ENCODE data around the gene TWIST2. TPM values are rescaled to one million over a fixed set of nuclear protein-coding genes. Genes with fewer than 3 reads are reported as not detected.

TWIST2 gene
- total RNA-seq, 1 experiment from 2014 or later, result not detected

DNA sequence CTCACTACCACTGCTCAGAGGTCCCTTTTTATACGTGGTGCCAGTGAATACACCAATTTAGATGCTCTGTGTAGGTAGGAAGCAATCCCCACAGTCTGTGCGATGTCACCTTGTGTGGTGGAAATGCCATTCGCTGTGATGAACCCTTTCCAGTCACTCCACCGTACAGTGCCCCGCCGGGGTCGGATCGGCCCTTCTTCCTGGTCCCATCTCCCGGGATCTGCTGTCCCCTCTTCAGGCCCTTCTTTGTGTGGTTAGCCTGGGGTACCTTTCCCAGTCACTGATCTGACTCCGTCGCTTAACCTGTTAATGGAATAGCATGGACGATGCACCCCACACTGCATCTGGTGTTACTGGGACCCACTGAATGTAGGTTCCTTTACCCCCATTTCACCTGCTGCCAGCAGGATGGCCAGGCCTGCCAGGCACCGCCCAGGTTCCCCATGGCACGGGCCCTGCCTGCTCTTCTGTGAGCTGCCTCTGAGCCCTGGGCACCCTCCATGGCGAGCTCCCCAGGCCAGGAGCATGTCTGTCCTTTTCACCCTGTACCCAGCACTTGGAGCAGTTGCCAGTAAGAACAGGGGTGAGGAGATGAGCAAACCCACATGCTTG, 18.0 kb downstream of the TWIST2 start:
- in situ Hi-C loops (cut with HindIII; ENCODE audit: low pct_unique_long_range_greater_than_20kb, low sequenced_read_pairs), result no loop called here

GRCh38 chr2:238866656-238867277, 18.9 kb downstream of the TWIST2 start:
- DNase-seq (ENCODE audit: low read depth), result no peak
- in situ Hi-C loops (cut with HindIII; ENCODE audit: low pct_unique_long_range_greater_than_20kb, low sequenced_read_pairs), result no loop called here

More for the DNA sequence above, 18.0 kb downstream of the TWIST2 start:
- DNase-seq (ENCODE audit: low read depth), result no peak

DNA sequence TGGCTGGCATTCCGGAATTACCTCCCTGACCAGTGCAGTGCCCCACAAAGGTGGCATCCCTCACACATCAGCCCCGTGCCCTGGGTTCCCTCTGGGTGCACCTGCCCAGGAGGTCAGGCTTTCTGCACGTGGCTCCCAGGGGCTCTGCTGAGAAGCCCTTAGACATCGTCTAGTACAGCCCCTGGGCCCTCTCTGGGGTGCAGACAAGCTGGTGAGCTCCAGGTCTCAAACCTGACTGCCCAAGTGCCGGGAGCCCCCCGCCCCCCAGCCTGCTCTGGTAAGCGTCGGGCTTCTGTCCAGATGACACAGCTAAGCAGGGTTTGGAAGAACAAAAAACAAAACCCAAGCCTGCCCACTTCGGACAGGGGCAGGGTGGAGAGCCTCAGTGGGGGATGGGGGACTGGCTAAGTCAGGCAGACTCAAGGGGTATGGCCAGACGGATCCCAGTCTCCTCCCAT, 20.2 kb downstream of the TWIST2 start:
- no peak for DNase-seq (ENCODE audit: low read depth)
- in situ Hi-C loops (cut with HindIII; ENCODE audit: low pct_unique_long_range_greater_than_20kb, low sequenced_read_pairs), result no loop called here

GRCh38 chr2:238868616-238869292, 20.9 kb downstream of the TWIST2 start:
- in situ Hi-C loops (cut with HindIII; ENCODE audit: low pct_unique_long_range_greater_than_20kb, low sequenced_read_pairs), result no loop called here
- DNase-seq (ENCODE audit: low read depth), result no peak

- in situ Hi-C loops (cut with HindIII; ENCODE audit: low pct_unique_long_range_greater_than_20kb, low sequenced_read_pairs), result no loop called here
- no peak for DNase-seq (ENCODE audit: low read depth)
Measured at GRCh38 chr2:238869293-238870124, 21.6 kb downstream of the TWIST2 start.

GRCh38 chr2:238870261-238870660, 22.4 kb downstream of the TWIST2 start:
- DNase-seq (ENCODE audit: low read depth), result no peak
- in situ Hi-C loops (cut with HindIII; ENCODE audit: low pct_unique_long_range_greater_than_20kb, low sequenced_read_pairs), result no loop called here

DNA sequence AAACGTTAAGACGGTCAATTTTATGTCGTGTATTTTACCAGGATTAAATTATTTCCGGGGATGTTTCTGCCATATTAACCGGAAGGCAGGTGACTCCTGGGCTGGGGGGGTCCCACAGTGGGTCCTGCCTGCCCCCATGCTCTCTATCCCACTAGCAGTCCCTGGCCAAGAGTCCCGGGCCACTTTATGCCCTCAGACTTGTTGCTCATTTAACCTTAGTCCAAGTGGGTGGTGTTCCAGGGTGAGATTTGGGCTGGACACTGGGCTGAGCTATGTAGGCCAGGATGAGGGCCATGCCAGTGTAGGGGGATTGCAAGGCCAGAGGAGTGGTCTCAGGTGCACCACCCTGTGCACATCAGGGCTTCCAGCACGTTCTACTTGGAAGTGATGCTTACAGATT, 24.1 kb downstream of the TWIST2 start:
- in situ Hi-C loops (cut with HindIII; ENCODE audit: low pct_unique_long_range_greater_than_20kb, low sequenced_read_pairs), result no loop called here

GRCh38 chr2:238872628-238873380, 24.9 kb downstream of the TWIST2 start:
- in situ Hi-C loops (cut with HindIII; ENCODE audit: low pct_unique_long_range_greater_than_20kb, low sequenced_read_pairs), result no loop called here
- no peak for DNase-seq (ENCODE audit: low read depth)

More for the DNA sequence above, 24.1 kb downstream of the TWIST2 start:
- no peak for DNase-seq (ENCODE audit: low read depth)

- DNase-seq (ENCODE audit: low read depth), result no peak
- in situ Hi-C loops (cut with HindIII; ENCODE audit: low pct_unique_long_range_greater_than_20kb, low sequenced_read_pairs), result no loop called here
Measured at GRCh38 chr2:238873381-238873801, 25.5 kb downstream of the TWIST2 start.

- DNase-seq (ENCODE audit: low read depth), result no peak
- in situ Hi-C loops (cut with HindIII; ENCODE audit: low pct_unique_long_range_greater_than_20kb, low sequenced_read_pairs), result no loop called here
Measured at GRCh38 chr2:238873841-238874240, 26.0 kb downstream of the TWIST2 start.

DNA sequence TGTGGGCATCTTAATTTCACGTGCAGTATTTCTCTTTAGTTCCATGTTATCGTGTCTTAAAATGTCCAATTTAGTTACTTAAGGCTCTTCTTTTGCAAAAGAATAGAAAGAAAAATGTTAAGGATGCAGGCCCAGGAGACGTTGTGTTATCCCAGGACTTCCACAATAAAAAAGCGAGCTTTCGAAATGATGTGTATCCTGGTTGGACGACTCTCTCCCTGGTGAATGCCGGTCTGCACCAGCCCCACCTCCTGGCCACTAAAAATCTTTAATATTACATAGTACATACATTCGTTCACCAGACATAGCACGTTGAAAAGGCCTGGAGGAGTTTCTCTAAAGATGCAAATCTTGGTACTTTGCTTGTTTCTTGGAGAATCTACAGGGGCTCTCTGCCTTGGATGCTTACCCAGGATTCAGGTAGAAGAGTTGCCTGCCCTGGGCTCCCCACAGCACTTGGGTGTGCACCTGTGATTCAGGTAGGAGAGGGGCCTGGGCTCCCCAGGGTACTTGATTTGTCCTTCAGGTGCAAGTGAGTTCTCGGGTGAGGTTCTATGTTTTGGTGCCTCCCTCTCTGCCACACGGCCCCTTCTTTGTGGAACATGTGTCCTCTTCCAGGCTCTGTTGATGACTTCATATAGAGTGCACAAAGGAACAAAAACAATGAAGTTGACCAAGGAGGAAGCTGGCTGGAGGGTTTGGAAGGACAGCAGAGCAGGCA, 26.6 kb downstream of the TWIST2 start:
- no peak for DNase-seq (ENCODE audit: low read depth)
- in situ Hi-C loops (cut with HindIII; ENCODE audit: low pct_unique_long_range_greater_than_20kb, low sequenced_read_pairs), result no loop called here

GRCh38 chr2:238875101-238875470, 27.2 kb downstream of the TWIST2 start:
- DNase-seq (ENCODE audit: low read depth), result no peak
- in situ Hi-C loops (cut with HindIII; ENCODE audit: low pct_unique_long_range_greater_than_20kb, low sequenced_read_pairs), result no loop called here

DNA sequence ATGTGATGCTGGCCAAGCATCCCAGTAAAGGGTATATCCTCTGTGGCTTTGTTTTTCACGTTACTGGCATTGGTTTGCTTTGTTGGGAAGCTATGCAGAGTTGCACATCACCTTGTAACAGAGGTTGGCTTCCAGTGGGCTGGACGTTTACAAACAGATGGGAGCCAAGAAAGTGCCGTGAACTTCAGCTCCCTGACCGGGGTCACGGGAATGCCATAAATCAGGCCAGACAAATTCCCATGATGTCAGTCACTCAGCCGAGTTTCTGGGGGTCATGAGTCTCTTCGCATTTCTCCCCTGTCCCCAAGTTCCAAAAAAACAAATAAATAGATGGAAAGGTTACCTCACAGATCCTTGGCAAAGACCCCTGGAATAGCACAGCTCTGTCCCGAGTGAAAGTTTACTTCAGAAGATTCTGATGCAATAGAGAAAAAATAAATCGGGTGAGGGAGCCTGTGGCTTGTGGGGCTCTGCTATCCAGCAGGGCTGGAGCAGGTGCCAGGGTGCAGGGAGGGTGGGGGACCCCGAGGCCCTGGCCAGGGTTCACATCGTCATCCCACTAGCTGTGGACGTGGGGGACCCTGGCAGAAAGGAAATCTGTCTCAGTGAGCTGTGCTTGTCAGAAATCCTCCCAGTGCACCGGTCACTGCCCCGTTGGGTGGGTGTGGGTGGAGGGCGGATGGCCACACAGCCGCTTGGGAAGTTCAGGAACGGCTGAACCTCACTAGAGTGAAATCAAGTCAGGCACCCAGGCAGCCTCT, 27.8 kb downstream of the TWIST2 start:
- DNase-seq (ENCODE audit: low read depth), result no peak
- in situ Hi-C loops (cut with HindIII; ENCODE audit: low pct_unique_long_range_greater_than_20kb, low sequenced_read_pairs), result no loop called here

- DNase-seq (ENCODE audit: low read depth), result no peak
- in situ Hi-C loops (cut with HindIII; ENCODE audit: low pct_unique_long_range_greater_than_20kb, low sequenced_read_pairs), result no loop called here
Measured at GRCh38 chr2:238876232-238876630, 28.3 kb downstream of the TWIST2 start.

GRCh38 chr2:238878051-238878735, 30.3 kb downstream of the TWIST2 start:
- in situ Hi-C loops (cut with HindIII; ENCODE audit: low pct_unique_long_range_greater_than_20kb, low sequenced_read_pairs), result no loop called here
- no peak for DNase-seq (ENCODE audit: low read depth)

GRCh38 chr2:238879043-238879442, 31.2 kb downstream of the TWIST2 start:
- in situ Hi-C loops (cut with HindIII; ENCODE audit: low pct_unique_long_range_greater_than_20kb, low sequenced_read_pairs), result no loop called here
- no peak for DNase-seq (ENCODE audit: low read depth)

All from Caki2 (cell line).